Measurements from ENCODE around the gene RAB18.

GRCh38 chr10:27526242-27526641 lies 22.1 kb downstream of the RAB18 start:
- TF ChIP-seq ZNF592 (IDR thresholded peaks at IDR 0.05), result no peak
- no peak for TF ChIP-seq TAF1 (IDR thresholded peaks at IDR 0.05; ENCODE audit: borderline replicate concordance, low read depth, low read length)
- TF ChIP-seq EZH2 (IDR thresholded peaks at IDR 0.05; ENCODE audit: borderline replicate concordance, control insufficient read depth, low read depth, low read length), result no peak
- no peak for TF ChIP-seq JUND (IDR thresholded peaks at IDR 0.05; ENCODE audit: low read depth, low read length)
- TF ChIP-seq SMAD1 (IDR thresholded peaks at IDR 0.05; ENCODE audit: low read depth, partially characterized antibody), result no peak
- TF ChIP-seq NBN (IDR thresholded peaks at IDR 0.05), result no peak

Data from GM12878 (cell line).